HepG2 (cell line): Measurements from ENCODE around the gene SLC25A23.

ENCODE experiments used
- HDAC1 ChIP-seq: sonication (generic); formaldehyde crosslinking; IDR thresholded peaks from 2 replicates; pipeline ENCODE4 v1.5.1; 2020; ENCODE audit warnings: mild to moderate bottlenecking, missing genetic modification reagents
- MEF2D ChIP-seq: sonication (generic); formaldehyde crosslinking; IDR thresholded peaks from 2 replicates; pipeline ENCODE4 v1.5.1; 2020; ENCODE audit warnings: mild to moderate bottlenecking, missing genetic modification reagents
- PAX8 ChIP-seq: sonication (generic); formaldehyde crosslinking; IDR thresholded peaks from 2 replicates; pipeline ENCODE4 v1.8.0; 2022; ENCODE audit warnings: mild to moderate bottlenecking, missing genetic modification reagents, borderline replicate concordance
- PHF5A ChIP-seq: IDR thresholded peaks from one replicate; pipeline ENCODE4 v1.6.1; 2018; ENCODE audit warnings: low read depth, missing genetic modification reagents; ENCODE audit not compliant: unreplicated experiment
- RFX5 ChIP-seq: IDR thresholded peaks from 2 replicates; pipeline ENCODE4 v1.6.1; 2011; ENCODE audit warnings: low read depth, low read length, improper control_type of control experiment
- YY1 ChIP-seq: IDR thresholded peaks from 2 replicates; pipeline ENCODE4 v1.6.1; 2011; ENCODE audit warnings: low read length, low read depth, moderate library complexity, mild to moderate bottlenecking; ENCODE audit not compliant: insufficient read depth, insufficient replicate concordance
- ZBTB1 ChIP-seq: sonication (generic); formaldehyde crosslinking; IDR thresholded peaks from 2 replicates; pipeline ENCODE4 v1.4.0; 2020; ENCODE audit warnings: missing genetic modification reagents, borderline replicate concordance
- ZNF543 ChIP-seq: sonication (generic); formaldehyde crosslinking; IDR thresholded peaks from 2 replicates; pipeline ENCODE4 v1.4.0; 2020; ENCODE audit warnings: mild to moderate bottlenecking, missing genetic modification reagents
- ZNF773 ChIP-seq: sonication (generic); formaldehyde crosslinking; IDR thresholded peaks from 2 replicates; pipeline ENCODE4 v1.4.0; 2020; ENCODE audit warnings: missing genetic modification reagents, borderline replicate concordance
- TF ChIP-seq, protein P1 (sequence below): sonication (generic); formaldehyde crosslinking; IDR thresholded peaks from 2 replicates; pipeline ENCODE4 v1.4.0; 2020; ENCODE audit warnings: missing genetic modification reagents, borderline replicate concordance
- TF ChIP-seq, protein P2 (sequence below): IDR thresholded peaks from 2 replicates; pipeline ENCODE4 v1.6.1; 2012; ENCODE audit warnings: inconsistent platforms
- TF ChIP-seq, protein P3 (sequence below): sonication (generic); formaldehyde crosslinking; IDR thresholded peaks from 2 replicates; pipeline ENCODE4 v1.5.0; 2020; ENCODE audit warnings: mild to moderate bottlenecking, missing genetic modification reagents, moderate library complexity
- TF ChIP-seq, protein P4 (sequence below): sonication (generic); formaldehyde crosslinking; IDR thresholded peaks from 2 replicates; pipeline ENCODE4 v1.5.0; 2020; ENCODE audit warnings: missing genetic modification reagents, mild to moderate bottlenecking, borderline replicate concordance

DNA sequence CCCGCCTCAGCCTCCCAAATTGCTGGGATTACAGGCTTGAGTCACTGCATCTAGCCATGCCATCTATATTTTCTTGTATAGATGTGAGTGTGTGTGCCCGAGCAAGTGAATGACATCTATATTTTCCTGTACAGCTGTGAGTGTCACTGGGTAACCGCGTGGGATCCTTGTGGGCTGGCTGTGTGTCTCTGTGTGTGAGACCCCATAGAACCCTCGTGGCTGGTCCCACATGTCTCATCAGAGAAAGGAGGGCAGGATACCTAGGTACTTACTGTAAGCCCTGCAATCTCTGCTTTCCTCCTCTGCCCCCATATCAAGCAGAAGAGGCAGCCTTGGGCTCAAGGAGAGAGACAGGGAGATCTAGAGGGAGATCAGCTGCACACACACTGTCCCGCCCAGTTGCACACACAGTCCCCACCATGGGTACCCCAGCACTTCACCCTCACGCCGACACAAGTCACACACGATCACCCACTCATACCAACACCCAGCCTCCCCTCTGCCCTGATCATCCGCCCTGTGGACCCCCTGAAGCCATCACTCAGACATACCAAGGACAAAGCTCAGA is 21.3 kb upstream of the SLC25A23 start:
- TF ChIP-seq MEF2D (CRISPR knock-in tag), result no peak
- TF ChIP-seq RFX5, result no peak
- TF ChIP-seq HDAC1 (CRISPR knock-in tag), result no peak
- TF ChIP-seq PHF5A (CRISPR knock-in tag), result no peak
- TF ChIP-seq ZNF773 (CRISPR knock-in tag), result no peak
- TF ChIP-seq, protein P1, sequence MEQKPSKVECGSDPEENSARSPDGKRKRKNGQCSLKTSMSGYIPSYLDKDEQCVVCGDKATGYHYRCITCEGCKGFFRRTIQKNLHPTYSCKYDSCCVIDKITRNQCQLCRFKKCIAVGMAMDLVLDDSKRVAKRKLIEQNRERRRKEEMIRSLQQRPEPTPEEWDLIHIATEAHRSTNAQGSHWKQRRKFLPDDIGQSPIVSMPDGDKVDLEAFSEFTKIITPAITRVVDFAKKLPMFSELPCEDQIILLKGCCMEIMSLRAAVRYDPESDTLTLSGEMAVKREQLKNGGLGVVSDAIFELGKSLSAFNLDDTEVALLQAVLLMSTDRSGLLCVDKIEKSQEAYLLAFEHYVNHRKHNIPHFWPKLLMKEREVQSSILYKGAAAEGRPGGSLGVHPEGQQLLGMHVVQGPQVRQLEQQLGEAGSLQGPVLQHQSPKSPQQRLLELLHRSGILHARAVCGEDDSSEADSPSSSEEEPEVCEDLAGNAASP, result no peak
- TF ChIP-seq, protein P2, sequence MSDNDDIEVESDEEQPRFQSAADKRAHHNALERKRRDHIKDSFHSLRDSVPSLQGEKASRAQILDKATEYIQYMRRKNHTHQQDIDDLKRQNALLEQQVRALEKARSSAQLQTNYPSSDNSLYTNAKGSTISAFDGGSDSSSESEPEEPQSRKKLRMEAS, result no peak
- TF ChIP-seq, protein P3, sequence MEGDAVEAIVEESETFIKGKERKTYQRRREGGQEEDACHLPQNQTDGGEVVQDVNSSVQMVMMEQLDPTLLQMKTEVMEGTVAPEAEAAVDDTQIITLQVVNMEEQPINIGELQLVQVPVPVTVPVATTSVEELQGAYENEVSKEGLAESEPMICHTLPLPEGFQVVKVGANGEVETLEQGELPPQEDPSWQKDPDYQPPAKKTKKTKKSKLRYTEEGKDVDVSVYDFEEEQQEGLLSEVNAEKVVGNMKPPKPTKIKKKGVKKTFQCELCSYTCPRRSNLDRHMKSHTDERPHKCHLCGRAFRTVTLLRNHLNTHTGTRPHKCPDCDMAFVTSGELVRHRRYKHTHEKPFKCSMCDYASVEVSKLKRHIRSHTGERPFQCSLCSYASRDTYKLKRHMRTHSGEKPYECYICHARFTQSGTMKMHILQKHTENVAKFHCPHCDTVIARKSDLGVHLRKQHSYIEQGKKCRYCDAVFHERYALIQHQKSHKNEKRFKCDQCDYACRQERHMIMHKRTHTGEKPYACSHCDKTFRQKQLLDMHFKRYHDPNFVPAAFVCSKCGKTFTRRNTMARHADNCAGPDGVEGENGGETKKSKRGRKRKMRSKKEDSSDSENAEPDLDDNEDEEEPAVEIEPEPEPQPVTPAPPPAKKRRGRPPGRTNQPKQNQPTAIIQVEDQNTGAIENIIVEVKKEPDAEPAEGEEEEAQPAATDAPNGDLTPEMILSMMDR (CRISPR knock-in tag), result no peak
- TF ChIP-seq YY1, result no peak
- TF ChIP-seq ZNF543 (CRISPR knock-in tag), result no peak
- TF ChIP-seq PAX8, result no peak
- TF ChIP-seq, protein P4, sequence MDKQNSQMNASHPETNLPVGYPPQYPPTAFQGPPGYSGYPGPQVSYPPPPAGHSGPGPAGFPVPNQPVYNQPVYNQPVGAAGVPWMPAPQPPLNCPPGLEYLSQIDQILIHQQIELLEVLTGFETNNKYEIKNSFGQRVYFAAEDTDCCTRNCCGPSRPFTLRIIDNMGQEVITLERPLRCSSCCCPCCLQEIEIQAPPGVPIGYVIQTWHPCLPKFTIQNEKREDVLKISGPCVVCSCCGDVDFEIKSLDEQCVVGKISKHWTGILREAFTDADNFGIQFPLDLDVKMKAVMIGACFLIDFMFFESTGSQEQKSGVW (CRISPR knock-in tag), result no peak
- TF ChIP-seq ZBTB1 (CRISPR knock-in tag), result no peak
